Measurements from ENCODE around the gene ADGRB3. TPM values are rescaled to one million over a fixed set of nuclear protein-coding genes. Genes with fewer than 3 reads are reported as not detected.

Gene ADGRB3
- total RNA-seq, 2 donors from 2014 or later, result 0.05 TPM; not detected in 1

DNA sequence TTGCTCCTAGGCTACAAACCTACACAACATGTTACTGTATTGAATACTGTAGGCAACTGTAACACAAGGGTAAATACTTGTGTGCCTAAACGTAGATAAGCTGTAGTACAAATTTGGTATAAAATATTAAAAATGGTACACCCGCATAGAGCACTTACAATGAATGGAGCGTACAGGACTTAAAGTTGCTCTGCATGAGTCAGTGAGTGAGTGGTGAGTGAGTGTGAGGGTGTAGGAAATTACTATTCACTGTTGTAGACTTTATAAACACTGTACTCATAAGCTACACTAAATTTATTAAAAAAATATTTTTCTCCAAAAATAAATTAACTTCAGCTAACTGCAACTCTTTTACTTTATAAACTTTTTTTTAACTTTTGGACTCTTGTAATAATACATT is 391.6 kb downstream of the ADGRB3 start:
- Mint-ChIP-seq H3K36me3 (ENCODE audit: low read depth) (no peaks in the 10 kb centered on the region), H3K27ac (no peak overlapping the region), H3K27me3 (no peaks in the 10 kb centered on the region), H3K4me1 (no peaks in the 10 kb centered on the region), H3K9me3 (no peaks in the 10 kb centered on the region), H3K4me3 (no peak overlapping the region)
- no peak for ATAC-seq (replicated peaks)

DNA sequence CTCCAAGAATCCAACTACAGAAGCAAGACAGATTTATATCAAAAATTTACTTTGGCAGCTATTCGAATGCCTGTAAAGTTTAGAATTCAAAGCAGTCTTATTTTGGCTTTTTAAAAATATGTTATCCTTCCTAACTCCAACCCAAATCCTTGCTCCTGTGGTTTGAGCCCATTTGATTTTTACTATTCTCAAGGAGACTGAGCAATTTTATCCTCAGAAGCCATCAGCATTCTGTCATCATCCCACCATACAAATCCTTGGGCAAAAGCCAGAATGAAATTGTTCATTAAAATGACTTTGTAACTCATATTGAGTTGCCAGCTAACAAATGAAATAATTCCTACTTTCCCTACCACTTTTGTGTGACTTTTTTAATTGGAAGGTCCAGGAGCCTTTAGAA is 392.8 kb downstream of the ADGRB3 start:
- Mint-ChIP-seq H3K27me3 (no peaks in the 10 kb centered on the region), H3K4me1 (no peaks in the 10 kb centered on the region), H3K9me3 (no peaks in the 10 kb centered on the region), H3K36me3 (ENCODE audit: low read depth) (no peaks in the 10 kb centered on the region), H3K27ac (no peak overlapping the region), H3K4me3 (no peak overlapping the region)
- ATAC-seq (replicated peaks), result no peak

DNA sequence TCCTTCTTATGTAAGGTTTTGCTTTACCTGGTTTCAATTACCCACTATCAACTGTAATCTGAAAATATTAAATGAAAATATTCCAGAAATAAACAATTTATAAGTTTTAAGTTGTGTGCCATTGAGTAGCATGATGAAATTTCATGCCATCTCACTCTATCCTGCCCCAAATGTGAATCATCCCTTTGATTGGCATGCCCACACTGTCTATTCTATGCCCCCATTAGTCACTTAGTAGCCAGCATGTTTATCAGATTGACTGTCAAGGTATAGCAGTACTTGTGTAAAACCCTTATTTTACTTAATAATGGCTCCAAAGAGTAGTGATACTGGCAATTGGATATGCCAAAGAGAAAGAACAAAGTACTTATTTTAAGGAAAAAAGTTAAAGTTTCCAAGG is 403.8 kb downstream of the ADGRB3 start:
- no peaks in the 10 kb centered on the region for H3K36me3 Mint-ChIP-seq (ENCODE audit: low read depth)
- H3K4me3 Mint-ChIP-seq, result no peak overlapping the region
- ATAC-seq (replicated peaks), result no peak
- no peak overlapping the region for H3K27ac Mint-ChIP-seq
- no peaks in the 10 kb centered on the region for H3K4me1 Mint-ChIP-seq
- H3K27me3 Mint-ChIP-seq, result no peaks in the 10 kb centered on the region
- no peaks in the 10 kb centered on the region for H3K9me3 Mint-ChIP-seq

DNA sequence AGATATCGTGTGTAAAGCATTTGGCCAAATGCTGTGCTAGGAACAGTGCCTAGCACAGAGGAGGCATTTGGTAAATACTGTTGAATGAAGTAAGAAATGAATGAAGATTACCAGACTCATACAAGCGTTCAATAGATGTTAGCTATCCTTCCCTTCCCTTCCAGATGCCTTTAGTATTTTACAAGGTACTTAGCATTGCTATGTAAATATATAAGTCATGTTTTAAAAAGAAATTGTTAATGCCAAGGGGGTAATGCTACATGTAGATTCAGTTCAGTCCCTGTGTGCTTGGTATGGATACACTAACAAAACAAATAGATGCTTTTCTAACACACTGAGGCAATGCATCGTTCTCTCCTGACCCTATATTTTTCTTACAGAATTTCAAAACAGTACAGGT is 407.2 kb downstream of the ADGRB3 start:
- H3K4me3 Mint-ChIP-seq, result no peak overlapping the region
- H3K4me1 Mint-ChIP-seq, result no peaks in the 10 kb centered on the region
- no peak overlapping the region for H3K27ac Mint-ChIP-seq
- no peaks in the 10 kb centered on the region for H3K27me3 Mint-ChIP-seq
- ATAC-seq (replicated peaks), result no peak
- no peaks in the 10 kb centered on the region for H3K36me3 Mint-ChIP-seq (ENCODE audit: low read depth)
- H3K9me3 Mint-ChIP-seq, result no peaks in the 10 kb centered on the region

DNA sequence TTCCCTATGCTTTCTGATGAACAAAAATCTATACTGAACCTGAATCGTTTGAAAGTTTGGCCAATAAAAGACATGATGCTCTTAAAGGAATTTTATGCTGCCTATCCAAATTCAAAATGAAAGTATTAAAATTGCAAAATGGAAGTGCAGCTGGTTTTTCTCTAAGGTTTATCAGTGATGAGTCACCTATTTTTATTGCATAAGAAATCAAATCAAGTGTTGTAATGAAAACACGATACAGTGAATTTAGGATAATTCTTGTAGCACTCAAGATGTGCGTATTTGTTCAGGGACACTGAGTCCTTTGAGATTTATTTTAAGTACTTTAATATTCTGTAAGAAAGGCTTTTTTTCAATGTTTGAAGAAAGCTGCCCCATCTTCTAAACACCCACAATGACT is 409.5 kb downstream of the ADGRB3 start:
- no peaks in the 10 kb centered on the region for H3K9me3 Mint-ChIP-seq
- H3K27ac Mint-ChIP-seq, result no peak overlapping the region
- no peak overlapping the region for H3K4me3 Mint-ChIP-seq
- no peaks in the 10 kb centered on the region for H3K4me1 Mint-ChIP-seq
- H3K27me3 Mint-ChIP-seq, result no peaks in the 10 kb centered on the region
- no peak for ATAC-seq (replicated peaks)
- no peaks in the 10 kb centered on the region for H3K36me3 Mint-ChIP-seq (ENCODE audit: low read depth)

DNA sequence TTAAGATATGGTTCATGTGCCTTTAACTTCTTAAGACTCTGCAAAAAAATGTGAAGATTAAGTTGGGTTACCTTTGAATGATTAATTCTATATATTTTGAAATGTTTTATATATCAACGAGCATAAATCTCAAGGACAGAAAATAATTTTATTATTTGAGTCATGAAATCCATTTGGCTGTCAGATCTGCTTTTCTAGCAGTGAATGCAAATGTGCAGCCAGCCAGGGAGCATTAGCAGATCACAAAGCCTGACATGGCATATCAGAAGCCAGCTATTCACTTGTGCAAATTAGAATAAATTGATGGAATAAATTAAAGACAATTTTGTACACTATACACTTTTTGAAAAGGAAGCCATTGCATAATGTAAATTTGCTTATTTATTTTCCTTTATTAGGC is 424.3 kb downstream of the ADGRB3 start:
- no peak overlapping the region for H3K27ac Mint-ChIP-seq
- H3K4me3 Mint-ChIP-seq, result no peak overlapping the region
- H3K36me3 Mint-ChIP-seq (ENCODE audit: low read depth), result no peaks in the 10 kb centered on the region
- H3K27me3 Mint-ChIP-seq, result no peaks in the 10 kb centered on the region
- no peaks in the 10 kb centered on the region for H3K4me1 Mint-ChIP-seq
- H3K9me3 Mint-ChIP-seq, result no peaks in the 10 kb centered on the region
- ATAC-seq (replicated peaks), result no peak

DNA sequence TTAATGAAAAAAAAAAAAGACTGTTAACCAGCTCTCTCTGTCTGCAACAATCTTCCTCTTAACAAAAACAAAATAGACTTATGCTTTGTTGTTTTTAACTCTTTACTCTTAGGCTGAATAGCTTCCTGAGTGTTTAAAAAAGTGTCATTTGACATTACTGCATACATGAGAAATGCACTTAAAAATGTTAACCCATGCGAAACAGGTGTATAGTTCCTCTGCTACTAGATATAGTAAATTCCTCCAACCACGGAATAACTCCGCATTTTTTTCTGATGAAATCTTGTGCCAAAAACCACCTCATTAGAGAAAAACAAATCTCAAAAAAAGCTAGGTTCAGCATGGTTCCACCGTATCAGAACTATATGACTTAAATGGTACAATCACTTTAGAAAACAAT is 426.0 kb downstream of the ADGRB3 start:
- Mint-ChIP-seq H3K4me3 (no peak overlapping the region), H3K9me3 (no peaks in the 10 kb centered on the region), H3K27me3 (no peaks in the 10 kb centered on the region), H3K4me1 (no peaks in the 10 kb centered on the region), H3K36me3 (ENCODE audit: low read depth) (no peaks in the 10 kb centered on the region), H3K27ac (no peak overlapping the region)
- ATAC-seq (replicated peaks), result no peak

DNA sequence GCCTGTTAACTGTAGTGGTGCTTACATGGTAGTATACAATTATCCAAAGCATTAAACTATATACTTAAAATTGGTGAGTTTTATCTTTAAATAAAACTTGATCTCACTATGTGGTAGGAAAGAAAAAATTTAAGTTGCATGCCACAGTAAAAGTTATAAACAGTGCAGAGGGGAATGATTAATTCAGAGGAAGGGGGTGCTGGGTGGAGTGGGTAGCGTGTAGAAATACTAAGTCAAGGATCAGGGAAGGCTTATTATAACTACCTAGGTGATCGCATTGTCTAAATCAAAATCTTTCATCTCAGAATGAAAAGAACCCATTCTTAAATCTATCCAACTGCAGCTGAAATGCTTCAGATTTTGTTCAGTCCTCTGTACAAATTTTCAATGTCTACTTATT is 428.3 kb downstream of the ADGRB3 start:
- ATAC-seq (replicated peaks), result no peak
- Mint-ChIP-seq H3K4me3 (no peak overlapping the region), H3K27me3 (no peaks in the 10 kb centered on the region), H3K9me3 (no peaks in the 10 kb centered on the region), H3K36me3 (ENCODE audit: low read depth) (no peaks in the 10 kb centered on the region), H3K4me1 (no peaks in the 10 kb centered on the region), H3K27ac (no peak overlapping the region)

DNA sequence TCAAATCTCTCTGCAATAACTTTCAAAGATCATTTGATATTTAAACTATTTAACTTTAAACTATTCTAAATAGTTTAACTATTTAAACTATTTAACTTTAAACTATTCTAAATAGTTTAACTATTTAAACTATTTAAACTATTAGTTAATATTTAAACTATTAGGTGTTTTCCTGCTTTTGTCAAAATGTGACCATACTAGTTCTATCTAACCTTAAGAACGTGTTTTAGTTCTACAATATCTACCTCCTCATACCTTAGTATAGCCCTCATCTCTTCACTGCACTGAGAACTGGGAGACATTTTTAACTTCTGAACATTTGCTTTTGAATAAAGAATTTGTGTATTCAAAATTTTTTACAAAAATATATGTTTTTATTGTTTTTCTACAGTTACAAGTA is 429.1 kb downstream of the ADGRB3 start:
- no peaks in the 10 kb centered on the region for H3K9me3 Mint-ChIP-seq
- H3K4me1 Mint-ChIP-seq, result no peaks in the 10 kb centered on the region
- H3K27me3 Mint-ChIP-seq, result no peaks in the 10 kb centered on the region
- no peak overlapping the region for H3K27ac Mint-ChIP-seq
- H3K4me3 Mint-ChIP-seq, result no peak overlapping the region
- H3K36me3 Mint-ChIP-seq (ENCODE audit: low read depth), result no peaks in the 10 kb centered on the region
- ATAC-seq (replicated peaks), result no peak

DNA sequence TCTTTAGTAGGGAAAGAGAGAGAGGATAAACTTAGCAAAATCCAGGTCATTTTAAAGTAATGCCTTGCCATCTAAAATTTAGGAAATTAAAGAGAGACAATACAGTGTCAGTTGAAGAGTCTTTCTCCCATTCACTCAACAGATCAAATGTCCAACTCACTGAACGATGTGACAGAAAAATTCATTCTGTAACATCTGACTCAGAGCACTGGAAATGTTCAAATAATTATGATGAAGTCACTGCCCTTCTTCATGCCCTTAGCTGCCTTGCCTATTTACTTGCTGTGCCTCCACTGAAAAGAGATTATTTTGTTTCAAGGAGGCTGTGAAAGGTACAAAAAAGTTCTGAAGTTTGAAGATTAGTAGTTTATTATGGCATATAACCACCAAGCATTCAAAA is 434.8 kb downstream of the ADGRB3 start:
- no peak overlapping the region for H3K27ac Mint-ChIP-seq
- ATAC-seq (replicated peaks), result no peak
- no peaks in the 10 kb centered on the region for H3K4me1 Mint-ChIP-seq
- no peak overlapping the region for H3K4me3 Mint-ChIP-seq
- H3K36me3 Mint-ChIP-seq (ENCODE audit: low read depth), result no peaks in the 10 kb centered on the region
- no peaks in the 10 kb centered on the region for H3K9me3 Mint-ChIP-seq
- H3K27me3 Mint-ChIP-seq, result no peaks in the 10 kb centered on the region

DNA sequence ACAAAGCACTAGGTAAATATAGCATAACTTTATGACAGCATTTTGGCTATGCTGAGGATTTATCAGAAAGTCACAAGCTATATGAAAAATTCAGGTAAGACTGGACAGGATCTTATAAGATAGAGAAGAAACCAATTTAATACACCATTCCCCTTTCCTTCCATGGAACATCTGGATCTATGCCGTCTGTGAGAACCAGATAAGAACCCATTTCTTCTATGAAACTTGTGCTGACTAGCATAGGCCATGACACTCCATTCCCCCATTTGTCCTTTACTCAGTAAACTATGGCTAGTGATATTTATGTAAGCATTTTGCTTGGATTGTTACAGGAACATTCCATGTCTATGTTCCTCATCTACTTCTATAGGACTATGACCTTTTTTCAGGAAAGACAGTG is 437.7 kb downstream of the ADGRB3 start:
- H3K36me3 Mint-ChIP-seq (ENCODE audit: low read depth), result no peaks in the 10 kb centered on the region
- H3K27me3 Mint-ChIP-seq, result no peaks in the 10 kb centered on the region
- ATAC-seq (replicated peaks), result no peak
- no peaks in the 10 kb centered on the region for H3K4me1 Mint-ChIP-seq
- H3K4me3 Mint-ChIP-seq, result no peak overlapping the region
- no peaks in the 10 kb centered on the region for H3K9me3 Mint-ChIP-seq
- no peak overlapping the region for H3K27ac Mint-ChIP-seq

DNA sequence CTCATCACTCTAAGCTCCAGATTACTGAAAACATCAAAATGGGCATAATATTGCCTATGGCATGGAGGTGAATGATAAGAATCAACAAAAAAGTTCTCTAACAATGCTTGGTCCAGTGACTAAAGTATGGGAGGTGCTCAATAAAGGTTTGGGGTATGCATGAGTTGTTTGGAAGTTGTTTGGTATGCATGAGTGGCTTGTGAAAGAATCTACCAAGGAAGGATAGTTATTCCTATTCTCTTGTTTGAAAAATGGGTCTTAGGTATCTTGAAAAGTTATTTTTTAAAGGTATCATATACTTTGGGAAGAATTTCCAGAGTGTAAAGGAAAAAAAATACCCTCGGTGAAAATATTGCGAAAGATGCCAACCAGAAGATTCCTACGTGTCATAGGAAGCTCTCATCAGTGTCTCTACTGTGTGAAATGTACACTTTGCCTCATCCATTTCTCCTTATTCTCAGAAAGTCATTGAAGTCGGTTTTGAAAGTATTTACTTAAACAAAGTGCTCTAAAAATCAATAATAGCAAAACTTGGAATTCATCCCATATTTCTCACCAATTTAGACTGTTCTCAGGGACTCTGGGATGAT is 449.8 kb downstream of the ADGRB3 start:
- ATAC-seq (replicated peaks), result no peak

DNA sequence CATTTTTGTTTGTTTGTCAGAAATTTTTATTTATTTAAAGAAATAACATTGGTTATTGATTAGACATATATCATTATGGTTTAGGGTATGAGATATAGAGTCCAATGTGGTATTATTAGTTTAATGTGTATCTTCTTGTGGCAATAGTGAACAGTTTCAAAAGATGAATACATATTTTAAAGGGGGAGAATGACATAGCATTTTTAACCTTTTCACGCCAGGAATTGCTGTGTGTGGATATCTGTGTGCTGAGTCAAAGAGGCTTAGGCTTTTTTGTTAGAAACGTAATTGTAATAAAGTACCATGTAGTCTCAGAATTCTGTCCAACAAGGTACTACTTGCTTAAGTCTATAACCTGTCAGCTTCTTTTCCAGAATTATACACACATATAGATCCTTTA is 451.6 kb downstream of the ADGRB3 start:
- no peak for ATAC-seq (replicated peaks)
- no peak overlapping the region for H3K27ac Mint-ChIP-seq
- H3K27me3 Mint-ChIP-seq, result no peaks in the 10 kb centered on the region
- H3K4me3 Mint-ChIP-seq, result no peak overlapping the region
- H3K36me3 Mint-ChIP-seq (ENCODE audit: low read depth), result no peaks in the 10 kb centered on the region
- no peaks in the 10 kb centered on the region for H3K9me3 Mint-ChIP-seq
- no peaks in the 10 kb centered on the region for H3K4me1 Mint-ChIP-seq

More for the DNA sequence above, 449.8 kb downstream of the ADGRB3 start:
- Mint-ChIP-seq H3K27me3 (no peaks in the 10 kb centered on the region), H3K36me3 (ENCODE audit: low read depth) (no peaks in the 10 kb centered on the region), H3K4me1 (no peaks in the 10 kb centered on the region), H3K27ac (no peak overlapping the region), H3K4me3 (no peak overlapping the region), H3K9me3 (no peaks in the 10 kb centered on the region)

DNA sequence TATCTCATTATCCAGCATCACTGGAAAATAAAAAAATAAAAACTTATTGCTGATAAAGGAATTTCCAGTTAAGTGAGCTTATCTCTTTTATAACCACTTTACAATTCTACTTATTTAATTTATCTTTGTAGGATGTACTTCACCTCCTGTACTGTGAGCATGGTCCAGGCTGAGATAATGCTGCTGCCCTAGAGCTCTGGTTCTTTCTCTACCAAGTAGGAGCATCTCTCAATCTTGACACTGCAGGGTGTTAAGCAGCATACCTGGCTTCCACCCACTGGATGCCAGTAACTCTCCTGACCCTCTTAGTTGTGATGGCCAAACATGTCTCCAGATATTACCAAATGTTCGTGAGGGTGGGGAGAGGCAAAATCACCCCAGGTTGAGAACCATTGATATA is 454.5 kb downstream of the ADGRB3 start:
- no peaks in the 10 kb centered on the region for H3K27me3 Mint-ChIP-seq
- no peak overlapping the region for H3K4me3 Mint-ChIP-seq
- no peaks in the 10 kb centered on the region for H3K4me1 Mint-ChIP-seq
- no peak for ATAC-seq (replicated peaks)
- H3K36me3 Mint-ChIP-seq (ENCODE audit: low read depth), result no peaks in the 10 kb centered on the region
- H3K27ac Mint-ChIP-seq, result no peak overlapping the region
- peaks cover 7% of the 10 kb centered on the region for H3K9me3 Mint-ChIP-seq

DNA sequence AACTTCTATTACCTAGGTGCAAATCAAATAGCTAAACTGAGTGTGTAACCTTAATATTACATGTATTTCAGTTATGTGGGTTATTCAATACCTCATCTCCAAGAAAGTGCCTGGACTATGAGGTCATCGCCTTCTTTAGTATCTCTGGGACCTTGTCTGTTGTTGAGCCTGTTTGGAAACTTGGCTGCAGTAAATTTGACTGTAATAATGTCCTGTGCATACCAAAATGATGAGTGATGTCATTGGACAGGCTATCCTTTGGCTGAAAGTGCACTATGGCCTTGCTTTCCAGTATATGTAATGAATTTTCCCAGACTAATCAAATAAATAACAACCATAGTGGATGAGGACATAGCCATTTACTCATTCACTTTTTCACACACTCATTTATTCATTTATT is 455.1 kb downstream of the ADGRB3 start:
- H3K36me3 Mint-ChIP-seq (ENCODE audit: low read depth), result no peaks in the 10 kb centered on the region
- H3K9me3 Mint-ChIP-seq, result peaks cover 7% of the 10 kb centered on the region
- H3K4me3 Mint-ChIP-seq, result no peak overlapping the region
- ATAC-seq (replicated peaks), result no peak
- H3K27ac Mint-ChIP-seq, result no peak overlapping the region
- no peaks in the 10 kb centered on the region for H3K4me1 Mint-ChIP-seq
- no peaks in the 10 kb centered on the region for H3K27me3 Mint-ChIP-seq

DNA sequence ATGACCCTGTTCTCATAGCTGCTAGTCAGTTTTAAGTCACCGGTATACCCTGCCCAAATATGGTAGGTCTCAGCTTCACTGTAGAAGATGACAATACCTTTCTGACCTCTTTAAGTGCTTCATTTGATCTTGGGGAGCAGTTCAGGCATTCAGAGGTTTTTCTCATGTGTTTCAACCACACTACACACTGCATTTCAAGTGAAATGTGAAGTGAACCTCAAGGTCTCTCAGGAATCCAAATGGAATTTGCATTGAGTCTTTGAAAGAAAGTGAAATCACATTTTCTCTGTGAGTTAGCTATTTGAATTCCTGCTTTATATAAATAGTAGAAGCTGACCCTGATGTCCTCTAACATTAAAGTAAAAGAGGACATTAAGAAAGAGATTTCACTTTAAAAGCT is 461.6 kb downstream of the ADGRB3 start:
- no peak overlapping the region for H3K27ac Mint-ChIP-seq

More for the DNA sequence above, 461.6 kb downstream of the ADGRB3 start:
- Mint-ChIP-seq H3K27me3 (no peaks in the 10 kb centered on the region), H3K4me3 (no peak overlapping the region), H3K4me1 (no peaks in the 10 kb centered on the region), H3K9me3 (peaks cover 7% of the 10 kb centered on the region), H3K36me3 (ENCODE audit: low read depth) (no peaks in the 10 kb centered on the region)
- ATAC-seq (replicated peaks), result no peak
